Left colon (tissue), 2 donors: ENCODE data around the gene ZNF765. TPM values are rescaled to one million over a fixed set of nuclear protein-coding genes. Genes with fewer than 3 reads are reported as not detected.
"Not testable (repeated sequence)": the region's sequence is repeated elsewhere in the genome, so short reads cannot be mapped to it uniquely, and the experiment has no call there.

ENCODE experiments used
- ATAC-seq: fragments of 200-7000 bp; cut with Tn5 transposase; one replicate; pipeline ENCODE4 v1.9.1; 2020; ENCODE audit warnings: mild to moderate bottlenecking, moderate library complexity
- DNase-seq, 2 donors: peaks; one replicate each; pipeline ENCODE4 v3.0.0-alpha.2; 2020
- intact Hi-C, 2 donors: fragments of 100-400 bp; cut with DNase I in 1 of 2; cut with micrococcal nuclease in 1 of 2; formaldehyde crosslinking; loops; one replicate each; pipeline versions ENCODE4 v1.11.2 to v1.14.0; 2022; cut with DNase I, micrococcal nuclease
- long read RNA-seq: library from polyadenylated mRNA; unstranded; transcript quantifications from one replicate; pipeline ENCODE4 v2.0.0, GENCODE V29; 2021
- total RNA-seq, 2 donors: library from RNA; stranded (reverse); fragmentation: NEBNext Ultra II Directional; extraction: Animal tissue kit (Norgen Biotek cat#: 25700); gene quantifications; one replicate each; pipeline ENCODE4 v1.2.1, GENCODE V29; 2021
- donor health status: DM: no; HTN: no; CAD: no.
- donor health status: DM: yes; HTN: yes; CAD: no.

Gene ZNF765
- 1 to 10 TPM; 9.6 to 9.9 TPM for total RNA-seq
- long read RNA-seq, full-length matches to known transcripts, result 5 of 6 reads
- long read RNA-seq, partial matches to known transcripts, result 0 of 6 reads
- long read RNA-seq, other reads (novel, unspliced or antisense), result 1 of 6 reads

- DNase-seq (peak; percentile 92 to 98), ATAC-seq (peak; percentile 98)
- intact Hi-C loops, result no loop called here
Observed at GRCh38 chr19:53394974-53395839, at the start of gene ZNF765. TSS of gene ZNF765 (plus strand) at chr19:53395149. CDS start at chr19:53398016, 2,867 bp downstream.

GRCh38 chr19:53355739-53356138 is 39.2 kb upstream of the ZNF765 start:
- no peak for DNase-seq
- intact Hi-C loops, result no loop called here
- ATAC-seq, result no peak

DNA sequence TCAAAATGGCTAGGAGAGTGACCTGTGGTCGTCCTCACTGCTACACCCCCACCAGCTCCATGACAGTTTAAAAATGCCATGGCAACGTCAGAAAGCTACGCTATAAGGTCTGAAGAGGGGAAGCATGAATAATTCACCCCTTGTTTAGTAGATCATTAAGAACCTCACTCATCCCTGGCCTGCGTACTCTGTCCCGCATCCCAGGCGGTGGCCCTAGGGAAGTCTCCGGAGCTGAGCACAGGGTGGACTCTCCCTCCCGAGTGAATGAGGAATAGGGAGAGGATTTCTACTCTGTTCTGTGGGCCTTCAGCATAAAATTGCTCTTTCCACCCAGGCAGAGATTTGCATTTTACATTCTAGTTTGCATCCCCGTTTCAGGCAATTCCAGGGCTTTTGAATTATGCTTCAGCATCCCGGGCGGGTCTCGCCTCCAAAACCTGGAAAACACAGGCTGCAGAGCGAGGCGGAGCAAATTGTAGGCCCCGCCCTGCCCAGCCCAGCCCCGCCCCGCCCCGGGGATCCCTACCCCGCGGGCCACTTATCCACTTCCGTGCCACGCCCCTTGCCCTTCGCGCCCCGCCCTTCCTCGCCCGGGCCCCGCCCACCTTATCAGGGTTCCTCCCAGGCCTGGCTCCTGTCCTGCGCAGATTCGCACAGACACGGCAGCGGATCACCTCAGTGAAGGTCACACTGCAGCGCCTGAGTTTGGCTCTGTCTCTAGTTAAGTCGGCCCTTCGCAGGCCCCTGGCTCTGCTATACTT is 36.9 kb upstream of the ZNF765 start:
- ATAC-seq, result no peak
- intact Hi-C loops, result no loop called here

DNA sequence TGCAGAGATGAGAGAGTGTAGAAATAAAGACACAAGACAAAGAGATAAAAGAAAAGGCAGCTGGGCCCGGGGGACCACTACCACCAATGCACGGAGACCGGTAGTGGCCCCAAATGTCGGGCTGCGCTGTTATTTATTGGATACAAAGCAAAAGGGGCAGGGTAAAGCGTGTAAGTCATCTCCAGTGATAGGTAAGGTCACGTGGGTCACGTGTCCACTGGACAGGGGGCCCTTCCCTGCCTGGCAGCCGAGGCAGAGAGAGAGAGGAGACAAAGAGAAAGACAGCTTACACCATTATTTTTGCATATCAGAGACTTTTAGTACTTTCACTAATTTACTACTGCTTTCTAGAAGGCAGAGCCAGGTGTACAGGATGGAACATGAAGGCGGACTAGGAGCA is 34.9 kb upstream of the ZNF765 start:
- intact Hi-C loops, DNase-seq, ATAC-seq: not testable (repeated sequence)

More for the DNA sequence above, 36.9 kb upstream of the ZNF765 start:
- DNase-seq, result no peak

DNA sequence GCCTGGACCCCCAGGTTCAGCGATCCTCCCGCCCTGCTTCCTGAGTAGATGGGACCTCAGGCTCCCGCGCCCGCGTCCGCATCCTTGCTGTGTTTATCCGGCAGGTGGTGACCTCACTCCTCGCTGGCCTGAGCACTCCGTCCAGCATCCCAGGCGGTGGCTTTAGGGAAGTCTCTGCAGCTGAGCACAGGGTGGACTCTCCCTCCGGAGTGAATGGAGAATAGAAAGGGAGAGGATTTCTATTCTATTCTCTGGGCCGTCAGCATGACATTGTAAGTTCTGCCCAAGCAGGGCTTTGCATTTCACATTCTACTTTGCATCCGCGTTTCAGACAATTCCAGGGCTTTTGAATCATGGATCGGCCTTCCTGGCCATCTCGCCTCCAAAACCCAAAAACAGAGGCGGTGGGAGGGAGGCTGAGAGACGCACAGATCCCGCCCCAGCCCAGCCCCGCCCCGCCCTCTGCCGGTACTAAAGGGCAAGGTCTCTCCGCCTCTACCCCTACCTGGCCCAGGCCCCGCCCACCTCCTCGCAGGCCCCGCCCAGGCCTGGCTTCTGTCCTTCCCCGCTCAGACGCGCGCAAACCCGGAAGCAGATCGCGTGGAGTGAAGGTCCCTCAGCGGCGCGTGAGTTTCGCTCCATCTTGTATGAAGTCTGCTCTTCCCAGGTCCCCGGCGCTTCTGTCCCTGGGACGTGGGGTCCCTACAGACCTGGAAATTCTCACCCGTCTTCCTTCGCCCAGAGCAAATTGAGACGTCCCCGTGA is 29.6 kb upstream of the ZNF765 start, which contains the start of gene ZNF525:
Gene ZNF525, plus strand, starts transcription at position 572 of the 765 bp plus-strand sequence. CDS start 6,577 bp downstream, outside the sequence.
- intact Hi-C loops, result no loop called here
- ATAC-seq (peak; percentile 100), DNase-seq (peak; percentile 90 to 97)

DNA sequence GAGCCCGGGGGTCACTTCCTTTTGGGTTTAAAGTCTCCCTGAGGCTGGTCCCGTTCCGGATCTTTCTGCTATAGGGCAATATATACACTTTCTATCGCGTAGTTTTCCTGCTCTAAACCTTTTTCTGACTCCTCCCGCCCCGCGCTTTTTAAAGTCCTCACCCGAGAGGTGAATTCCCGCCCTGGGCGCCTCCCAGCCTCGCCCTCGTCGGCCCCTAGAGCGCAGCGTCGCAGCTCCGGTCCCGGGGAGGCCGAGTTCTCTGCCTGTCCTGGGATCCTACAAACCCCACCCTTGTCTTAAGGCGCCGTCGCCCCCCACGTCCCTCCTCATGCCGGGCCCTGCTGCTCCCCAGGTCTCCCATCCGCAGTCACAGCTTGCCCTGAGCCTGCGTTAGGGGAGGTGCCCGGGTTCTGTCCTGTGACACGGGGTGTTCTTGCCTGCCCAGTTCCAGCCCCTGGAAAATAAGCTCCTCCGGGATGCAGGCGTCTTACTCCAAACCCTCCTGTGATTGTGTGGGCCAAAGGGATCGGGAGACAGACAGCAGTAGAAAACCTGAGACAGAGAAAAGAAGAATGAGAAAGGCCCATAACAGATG is 29.0 kb upstream of the ZNF765 start:
- peak in 1 of 2 donors; percentile 57 for DNase-seq
- peak; percentile 62 for ATAC-seq
- intact Hi-C loops, result no loop called here

- intact Hi-C loops, result no loop called here
- no peak for DNase-seq
Observed at GRCh38 chr19:53372196-53372595, 22.8 kb upstream of the ZNF765 start.

DNA sequence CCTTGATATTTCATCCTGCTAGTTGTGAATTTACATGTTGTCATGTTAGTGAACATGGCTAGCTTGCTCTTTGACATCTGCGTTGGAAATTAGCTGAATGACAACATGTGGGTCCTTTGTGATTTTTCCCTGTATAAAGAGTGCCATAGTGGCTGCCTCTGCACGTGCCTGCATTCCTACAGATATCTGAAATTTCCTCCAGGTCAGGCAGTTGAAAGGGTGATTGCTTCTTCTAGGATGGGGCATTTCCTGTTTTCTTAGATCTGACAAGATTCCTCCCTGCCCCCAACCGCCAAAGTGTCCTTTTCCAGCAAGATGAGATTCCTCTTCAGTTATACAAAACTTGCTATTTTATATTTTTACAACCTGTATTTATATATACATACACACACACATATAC is 20.7 kb upstream of the ZNF765 start:
- ATAC-seq (no peak), DNase-seq (no peak)
- intact Hi-C loops, result no loop called here

More at GRCh38 chr19:53372196-53372595, 22.8 kb upstream of the ZNF765 start:
- ATAC-seq, result no peak

DNA sequence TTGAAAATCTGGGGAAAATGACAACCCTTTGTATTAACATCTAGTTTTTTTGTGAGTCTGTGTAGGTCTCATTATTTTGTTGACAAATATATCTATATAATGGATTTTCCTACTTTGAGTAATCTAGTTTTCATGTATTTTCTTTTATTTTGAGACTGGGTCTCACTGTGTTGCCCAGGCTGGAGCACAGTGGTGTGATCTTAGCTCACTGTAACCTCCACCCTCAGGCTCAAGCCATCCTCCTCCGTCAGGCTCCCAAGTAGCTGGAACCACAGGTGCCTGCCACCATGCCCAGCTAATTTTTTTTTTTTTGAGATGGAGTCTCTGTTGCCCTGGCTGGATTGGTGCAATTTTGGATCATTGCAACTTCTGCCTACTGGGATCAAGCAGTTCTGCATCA is 20.2 kb upstream of the ZNF765 start:
- intact Hi-C loops, result no loop called here
- no peak for ATAC-seq

DNA sequence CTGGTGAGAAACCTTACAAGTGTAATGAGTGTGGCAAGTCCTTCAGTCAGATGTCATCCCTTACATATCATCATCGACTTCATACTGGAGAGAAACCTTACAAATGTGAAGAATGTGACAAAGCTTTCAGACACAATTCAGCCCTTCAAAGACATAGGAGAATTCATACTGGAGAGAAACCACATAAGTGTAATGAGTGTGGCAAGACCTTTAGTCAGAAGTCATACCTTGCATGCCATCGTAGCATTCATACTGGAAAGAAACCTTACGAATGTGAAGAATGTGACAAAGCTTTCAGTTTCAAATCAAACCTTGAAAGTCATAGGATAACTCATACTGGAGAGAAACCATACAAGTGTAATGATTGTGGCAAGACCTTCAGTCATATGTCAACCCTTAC is 13.6 kb upstream of the ZNF765 start:
- intact Hi-C loops, result no loop called here
- ATAC-seq, result no peak

More for the DNA sequence above, 20.2 kb upstream of the ZNF765 start:
- DNase-seq, result no peak

GRCh38 chr19:53388168-53388567 is 6.8 kb upstream of the ZNF765 start:
- no peak for ATAC-seq
- intact Hi-C loops, result no loop called here
- no peak for DNase-seq

More for the DNA sequence above, 13.6 kb upstream of the ZNF765 start:
- DNase-seq, result no peak

DNA sequence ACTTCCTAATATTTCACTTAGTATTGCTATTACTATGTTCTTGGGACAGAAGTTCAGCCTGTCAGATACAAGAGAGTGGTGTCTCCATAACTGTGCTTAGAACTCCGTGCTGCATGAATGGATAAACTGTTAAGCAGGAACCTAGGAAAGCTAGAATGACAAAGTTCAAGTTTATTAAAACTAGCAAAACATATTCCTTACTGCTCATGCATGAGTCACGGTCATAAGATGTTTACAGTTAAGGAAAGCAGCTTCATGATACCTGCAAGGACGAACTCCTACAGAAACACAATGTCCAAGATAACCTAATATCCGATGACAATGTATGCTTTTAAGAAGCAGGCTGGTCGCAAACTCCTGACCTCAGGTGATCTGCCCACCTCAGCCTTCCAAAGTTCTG is 6.0 kb upstream of the ZNF765 start:
- ATAC-seq (no peak), DNase-seq (no peak)
- intact Hi-C loops, result no loop called here

- ATAC-seq, result no peak
- DNase-seq, result no peak
- intact Hi-C loops, result no loop called here
Observed at GRCh38 chr19:53389571-53389970, 5.4 kb upstream of the ZNF765 start.

DNA sequence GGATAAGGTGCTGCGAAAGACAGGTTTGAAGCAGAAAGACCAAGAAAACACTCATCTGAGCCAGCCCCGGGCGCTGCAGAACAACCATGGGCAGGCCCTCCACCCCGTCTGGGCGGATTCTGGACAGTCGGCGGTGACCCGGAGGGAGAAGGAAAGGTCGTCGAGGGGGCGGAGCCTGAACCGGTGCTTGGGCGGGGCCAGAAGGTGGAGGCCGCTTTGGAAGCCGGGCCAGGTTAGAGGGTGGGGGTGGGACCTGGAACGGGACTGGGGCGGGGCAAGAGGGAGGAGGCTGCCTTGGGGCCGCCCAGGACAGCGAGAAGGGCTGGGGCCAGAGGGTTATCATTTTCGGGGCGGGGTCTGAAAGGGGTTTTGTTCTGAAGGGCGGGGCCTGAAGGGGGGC is 5.0 kb upstream of the ZNF765 start:
- intact Hi-C loops, result no loop called here
- DNase-seq (no peak), ATAC-seq (no peak)

DNA sequence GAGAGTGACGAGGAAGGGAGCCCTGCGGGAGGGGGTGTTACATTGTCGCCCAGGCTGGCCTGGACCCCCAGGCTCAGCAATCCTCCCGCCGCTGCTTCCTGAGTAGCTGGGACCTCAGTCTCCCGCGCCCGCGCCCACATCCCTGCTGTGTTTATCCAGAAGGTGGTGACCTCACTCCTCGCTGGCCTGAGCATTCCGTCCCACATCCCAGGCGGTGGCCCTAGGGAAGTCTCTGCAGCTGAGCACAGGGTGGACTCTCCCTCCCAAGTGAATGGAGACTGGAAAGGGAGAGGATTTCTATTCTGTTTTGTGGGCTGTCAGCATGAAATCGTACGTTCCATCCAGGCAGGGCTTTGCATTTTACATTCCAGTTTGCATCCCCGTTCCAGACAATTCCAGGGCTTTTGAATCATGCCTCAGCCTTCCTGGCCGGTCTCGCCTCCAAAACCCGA is 401 bp upstream of the ZNF765 start:
- ATAC-seq (peak; percentile 38), DNase-seq (peak; percentile 40 to 56)
- intact Hi-C loops, result no loop called here

GRCh38 chr19:53395840-53396524 is 1.0 kb downstream of the ZNF765 start:
- intact Hi-C loops, ATAC-seq, DNase-seq: not testable (repeated sequence)

GRCh38 chr19:53396525-53396868 is 1.5 kb downstream of the ZNF765 start:
- intact Hi-C loops, result no loop called here
- ATAC-seq (no peak), DNase-seq (no peak)

- intact Hi-C loops, ATAC-seq, DNase-seq: not testable (repeated sequence)
Observed at GRCh38 chr19:53397918-53398317, 3.0 kb downstream of the ZNF765 start.
